GM19023 (cell line): ENCODE data around the gene GFRA4.

Experiments used
- ATAC-seq: cut with Tn5 transposase; IDR thresholded peaks from one replicate; pipeline ENCODE4 v1.9.1; 2021; ENCODE audit warnings: mild to moderate bottlenecking, moderate library complexity; ENCODE audit not compliant: unreplicated experiment

The GFRA4 gene

DNA sequence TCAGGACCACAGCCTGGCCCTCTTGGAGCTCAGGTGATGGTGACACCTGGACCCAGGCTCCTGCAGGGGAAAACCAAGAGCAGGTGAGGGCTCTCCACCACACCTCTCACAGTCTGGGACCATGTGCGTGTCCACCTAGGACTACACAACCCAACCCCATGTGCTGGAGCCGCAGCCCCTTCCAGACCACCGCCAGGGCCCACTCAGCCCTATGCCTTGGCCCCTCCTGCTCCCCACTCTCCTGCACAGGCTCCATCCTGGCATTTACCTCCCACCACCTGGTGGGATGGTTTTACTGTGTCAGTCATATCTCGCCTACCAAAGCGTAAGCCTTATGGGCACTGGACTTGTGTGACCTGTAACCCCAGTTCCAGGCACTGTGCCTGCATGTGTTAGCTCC lies 31.7 kb upstream of the GFRA4 start:
- no peak for ATAC-seq

DNA sequence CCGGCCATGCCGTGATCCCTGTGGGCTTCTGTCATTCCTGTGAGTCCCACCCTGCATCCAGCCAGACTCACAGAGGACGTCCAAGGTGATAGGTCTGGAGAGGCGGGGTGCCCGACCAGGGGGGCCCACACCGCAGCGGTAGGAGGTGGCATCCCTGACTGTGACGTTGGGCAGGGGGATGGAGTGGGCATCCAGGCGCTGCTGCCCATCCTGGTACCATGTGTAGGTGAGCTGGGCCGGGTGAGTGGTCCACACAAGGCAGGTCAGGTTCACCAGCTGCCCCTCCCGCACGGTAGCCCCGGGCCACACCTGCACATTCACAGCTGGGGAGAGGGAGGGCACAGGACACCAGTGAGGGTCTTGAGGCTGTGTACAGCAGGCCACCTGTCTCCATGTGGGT lies 30.2 kb upstream of the GFRA4 start:
- ATAC-seq = no peak

DNA sequence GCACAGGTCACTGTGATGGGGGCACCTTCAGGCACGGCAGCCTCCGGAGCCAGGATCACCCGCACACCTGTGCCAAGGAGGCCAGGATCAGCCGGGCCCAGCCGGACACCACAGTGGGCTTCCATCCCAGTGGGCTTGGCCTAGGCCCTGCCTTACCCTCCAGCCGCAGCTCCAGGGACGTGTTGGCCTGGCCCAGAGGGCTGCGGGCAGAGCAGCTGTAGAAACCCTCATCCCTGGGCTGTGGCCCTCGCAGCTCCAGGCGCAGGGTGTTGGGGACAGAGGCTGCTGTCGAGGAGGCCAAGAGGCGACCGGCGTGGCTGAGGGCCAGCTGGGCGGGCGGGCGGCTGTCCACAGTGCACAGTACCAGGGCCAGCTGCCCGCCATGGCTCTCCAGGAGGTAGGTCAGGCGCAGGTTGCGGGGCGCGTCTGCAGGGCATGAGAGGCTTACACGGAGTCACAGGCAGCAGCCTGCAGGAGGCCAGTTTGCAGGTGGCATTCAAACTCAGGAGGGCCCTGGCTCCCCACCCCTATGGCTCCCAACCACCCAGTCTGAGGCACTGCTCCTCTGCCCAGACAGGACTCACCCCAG lies 29.6 kb upstream of the GFRA4 start:
- no peak for ATAC-seq

DNA sequence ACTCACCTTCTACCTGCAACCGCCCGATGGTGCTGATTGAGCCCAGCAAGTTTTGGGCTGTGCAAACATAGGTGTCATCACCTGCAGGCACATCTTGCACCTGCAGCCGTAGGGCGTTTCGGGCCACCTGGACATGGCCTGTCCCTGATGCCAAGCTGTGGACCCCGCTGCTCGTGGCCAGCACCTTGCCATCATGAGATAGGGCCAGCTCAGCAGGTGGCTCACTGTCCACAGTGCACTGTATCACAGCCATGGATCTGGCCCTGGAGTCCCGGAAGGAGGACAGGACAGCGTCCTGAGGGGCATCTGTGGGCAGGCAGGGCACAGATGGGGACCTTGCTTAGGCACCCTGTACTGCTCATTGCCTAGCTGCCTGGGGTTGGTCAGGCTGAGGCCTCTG lies 28.7 kb upstream of the GFRA4 start:
- ATAC-seq = no peak

DNA sequence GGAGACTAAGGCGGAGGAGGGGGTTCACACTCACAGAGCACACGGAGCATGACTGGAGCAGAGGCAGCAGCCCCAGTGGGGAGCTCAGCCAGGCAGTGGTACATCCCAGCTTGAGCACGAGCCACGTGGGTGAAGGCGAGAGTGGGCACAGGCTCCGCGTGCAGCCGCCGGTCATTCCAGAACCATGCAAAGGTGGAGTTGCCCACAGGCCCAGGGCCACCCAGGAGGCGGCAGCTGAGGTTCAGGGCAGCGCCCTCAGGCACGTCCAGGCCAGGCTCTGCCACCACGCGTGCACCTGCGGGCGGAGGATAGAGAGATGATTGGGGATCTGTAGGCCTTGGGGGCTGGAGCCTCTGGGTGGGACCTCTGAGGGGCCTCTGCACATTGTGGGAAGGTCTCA lies 28.1 kb upstream of the GFRA4 start:
- ATAC-seq = no peak

DNA sequence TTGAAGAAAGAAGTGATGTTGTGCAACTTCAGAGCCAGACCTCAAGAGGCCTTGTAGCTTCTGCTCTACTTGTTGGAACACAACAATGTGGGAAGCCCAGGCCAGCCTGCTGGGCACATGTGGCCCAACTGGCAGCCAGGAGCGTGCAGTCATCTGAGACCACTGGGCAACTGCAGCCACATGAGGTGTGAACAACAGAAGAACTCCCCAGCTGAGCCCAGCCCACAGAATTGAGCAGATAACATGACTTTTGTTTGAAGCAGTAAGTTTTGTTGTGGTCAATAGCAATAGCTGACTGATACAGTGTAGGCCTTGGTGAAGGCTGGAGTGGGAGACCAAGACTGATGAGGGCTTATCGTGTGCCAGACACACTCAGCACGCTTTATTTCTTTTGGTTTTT lies 27.2 kb upstream of the GFRA4 start:
- no peak for ATAC-seq

DNA sequence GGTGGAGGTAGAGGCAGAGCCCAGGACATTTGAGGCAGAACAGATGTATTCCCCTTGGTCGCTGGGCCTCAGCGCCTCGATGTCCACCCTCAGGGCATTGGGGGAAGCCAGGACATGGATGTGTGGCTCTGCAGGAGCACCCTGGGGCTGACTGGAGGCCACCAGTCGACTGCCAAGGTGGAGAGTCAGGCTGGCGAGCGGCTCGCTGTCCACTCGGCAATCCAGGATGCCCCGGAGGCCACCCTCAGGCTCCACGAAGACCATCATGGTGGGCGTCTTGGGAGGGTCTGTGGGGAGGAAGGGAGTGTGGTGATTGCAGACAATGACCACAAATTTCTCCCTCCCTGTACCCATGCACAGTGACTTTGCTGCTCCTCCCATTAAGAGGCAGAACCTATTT lies 26.8 kb upstream of the GFRA4 start:
- ATAC-seq = no peak

DNA sequence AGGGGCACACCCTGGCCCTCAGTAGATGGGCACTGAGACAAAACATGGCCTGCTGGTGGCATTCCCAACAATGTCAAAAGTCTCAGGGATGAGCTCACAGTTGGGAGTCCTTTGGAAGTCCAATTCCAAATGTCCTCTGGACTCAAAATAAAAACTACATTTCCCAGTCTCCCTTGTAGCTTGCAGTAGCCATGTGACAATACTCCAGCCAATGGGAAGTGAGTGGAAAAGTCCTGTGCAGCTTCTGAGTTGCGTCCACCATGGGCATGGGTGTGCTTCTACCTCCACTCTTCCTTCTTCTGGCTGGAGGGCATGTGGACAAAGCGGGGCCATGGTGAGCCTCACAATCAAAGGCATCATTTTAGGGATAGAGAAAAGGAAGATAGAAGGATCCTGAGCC lies 24.5 kb upstream of the GFRA4 start:
- ATAC-seq = no peak

DNA sequence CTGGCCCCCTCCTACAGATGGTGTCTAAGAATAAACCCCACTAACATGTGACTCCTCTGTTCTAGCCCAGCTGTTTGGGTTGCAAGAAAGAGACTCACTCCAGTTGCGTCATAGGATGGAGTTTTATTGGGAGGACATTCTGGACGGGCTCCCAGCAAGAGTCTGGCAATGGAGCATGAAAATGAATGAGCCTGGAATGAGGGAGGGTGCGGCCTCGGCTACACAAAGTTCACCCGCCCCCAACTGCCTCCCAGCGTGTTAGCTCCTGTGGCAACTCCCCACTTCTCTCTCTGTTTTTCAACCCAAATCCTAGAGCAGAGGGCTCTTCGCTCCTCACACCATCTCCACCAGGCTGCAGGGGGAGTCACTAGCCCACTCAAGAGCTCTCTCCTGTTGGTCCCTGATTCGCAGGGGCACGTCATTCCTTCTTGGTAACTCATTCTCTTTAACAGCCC lies 23.7 kb upstream of the GFRA4 start:
- no peak for ATAC-seq

DNA sequence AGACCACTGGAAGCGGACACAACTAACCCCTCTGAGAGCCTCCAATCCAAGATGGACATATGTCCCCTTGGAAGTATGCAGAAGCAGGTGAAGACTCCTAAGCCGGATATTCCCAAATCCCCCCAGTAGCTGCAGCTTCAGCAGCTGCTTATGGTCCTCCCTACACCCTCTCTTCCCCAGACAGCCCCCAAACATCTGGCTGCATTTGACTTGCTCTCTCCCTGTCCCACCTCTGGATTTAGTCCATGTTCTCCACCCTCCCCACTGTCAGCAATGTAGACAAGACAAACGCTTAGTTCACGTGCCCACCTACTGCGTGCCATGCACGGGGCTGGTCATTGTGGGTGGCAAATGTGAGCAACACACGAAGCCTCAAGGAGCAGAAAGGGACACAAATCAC lies 23.2 kb upstream of the GFRA4 start:
- no peak for ATAC-seq

DNA sequence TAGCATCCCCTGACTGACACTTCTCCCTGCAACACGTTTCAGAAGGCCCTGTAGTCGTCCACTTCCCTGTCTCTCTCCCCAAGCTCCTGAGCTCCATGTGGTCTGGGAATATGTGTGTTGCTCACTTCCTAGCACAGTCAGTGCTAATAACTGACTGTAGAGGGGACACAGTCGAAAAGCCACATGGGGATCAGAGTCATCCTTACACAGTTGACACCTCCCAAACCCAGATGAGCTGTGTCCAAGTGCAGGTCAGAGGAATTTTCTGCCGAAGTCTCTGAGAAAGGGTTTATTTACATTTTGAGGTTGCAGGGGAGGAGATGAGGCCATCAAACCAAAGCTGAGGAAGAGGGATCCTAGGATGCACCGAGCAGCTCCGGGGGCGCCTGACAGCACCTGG lies 22.1 kb upstream of the GFRA4 start:
- no peak for ATAC-seq

DNA sequence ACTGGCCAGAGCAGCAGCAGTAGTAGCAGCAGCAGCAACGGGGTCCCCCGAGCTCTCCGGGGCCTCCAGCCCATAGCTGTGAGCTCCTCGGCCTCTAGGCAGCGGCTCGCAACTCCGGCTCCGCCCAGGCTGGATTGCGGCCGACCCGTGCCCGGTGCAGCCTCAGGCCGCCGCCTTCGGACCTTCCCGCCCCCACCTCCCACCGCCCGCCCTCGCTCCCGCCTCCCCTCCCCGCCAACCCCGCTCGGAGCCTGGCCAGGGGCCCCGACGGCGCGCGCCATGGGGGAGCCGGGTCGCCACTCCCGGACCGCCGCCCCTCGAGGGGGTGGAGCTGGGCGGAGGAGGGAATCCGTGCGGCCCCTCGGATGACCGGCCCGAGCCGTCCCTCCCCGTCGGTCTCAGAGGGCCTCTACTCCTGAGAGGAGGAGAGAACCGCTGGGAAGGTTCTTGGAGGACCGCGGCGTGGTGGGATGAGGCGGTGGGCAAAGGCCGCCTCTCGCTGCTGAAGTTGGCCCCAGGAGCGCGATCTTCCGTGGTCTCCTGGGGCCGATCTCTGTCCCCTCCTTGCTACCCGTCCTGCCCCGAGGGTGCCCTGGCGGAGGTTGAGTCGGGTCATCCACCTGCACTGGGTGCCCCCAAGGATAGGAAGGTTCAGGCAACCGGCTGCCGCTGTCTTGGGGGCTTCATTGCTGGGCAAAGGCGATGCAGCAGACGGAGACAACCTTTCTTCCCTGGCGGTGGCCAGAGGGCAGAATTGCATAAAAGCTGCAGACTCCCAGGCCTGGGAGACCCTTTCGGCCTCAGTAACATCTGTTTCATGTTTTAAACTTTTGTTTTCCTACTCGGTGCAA lies 19.0 kb upstream of the GFRA4 start, which contains the start of gene ADAM33:
Gene ADAM33, minus strand, starts transcription at position 80 of the 851 bp plus-strand sequence. Its CDS starts 6 bp downstream, at position 74.
- no peak for ATAC-seq

DNA sequence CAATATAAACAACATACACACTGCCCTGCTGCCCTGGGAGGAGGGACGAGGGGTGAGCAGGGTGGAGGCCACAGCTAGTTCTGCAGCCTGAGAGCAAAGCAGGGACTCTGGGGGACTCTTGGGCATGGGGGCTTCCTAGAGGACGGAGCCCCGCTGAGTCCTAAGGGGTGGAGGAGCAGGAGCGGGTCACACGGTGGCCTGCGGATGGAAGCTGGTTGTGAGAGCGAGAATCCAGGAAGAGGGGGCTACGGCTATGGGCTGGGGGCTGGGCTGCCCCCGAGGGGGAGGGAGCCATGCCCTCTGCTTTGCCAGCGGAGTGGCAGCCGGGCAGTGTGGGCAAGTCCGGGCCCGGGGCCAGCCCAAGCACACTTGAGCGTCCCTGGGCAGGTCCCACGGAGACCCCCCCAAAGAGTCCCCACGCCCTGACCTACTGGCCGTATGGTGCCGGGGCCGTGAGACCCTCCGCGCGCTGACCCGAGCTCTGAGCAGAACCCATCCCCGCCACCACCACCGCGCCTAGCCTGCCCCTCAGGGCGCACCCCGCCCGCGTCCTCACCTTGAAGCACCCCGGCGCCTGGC lies 18.2 kb upstream of the GFRA4 start:
- no peak for ATAC-seq

DNA sequence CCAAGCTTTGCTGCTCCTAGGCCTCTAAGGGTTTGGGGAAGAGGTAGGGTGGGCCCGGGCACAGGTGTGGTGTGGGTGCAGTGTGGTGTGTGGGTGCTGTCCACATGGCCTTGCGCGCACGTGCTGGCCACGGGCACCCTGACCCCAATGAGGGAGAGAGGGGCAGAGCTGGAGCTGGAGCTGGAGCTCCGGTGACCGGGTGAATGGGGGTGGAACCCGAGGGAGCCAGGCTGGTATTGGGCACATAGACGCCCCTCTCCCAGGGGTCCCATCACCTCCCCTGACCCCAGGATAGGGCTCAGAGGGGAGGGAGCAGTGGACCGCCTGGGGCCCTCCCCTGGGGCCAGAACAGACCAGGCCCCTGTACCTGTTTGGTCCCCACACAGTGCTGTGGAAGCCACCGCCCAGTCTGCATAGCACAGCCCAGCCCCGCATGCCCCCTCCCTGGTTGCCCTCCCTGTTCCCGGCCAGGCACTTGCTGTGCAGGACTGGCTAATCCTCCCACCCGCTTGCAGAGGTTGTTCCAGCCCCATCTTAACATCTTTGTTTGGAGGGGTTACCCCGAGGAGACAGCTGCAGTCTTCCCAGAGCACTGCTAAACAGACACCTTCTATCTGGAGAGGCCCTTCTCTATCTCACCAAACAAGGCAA lies 17.6 kb upstream of the GFRA4 start:
- no peak for ATAC-seq

DNA sequence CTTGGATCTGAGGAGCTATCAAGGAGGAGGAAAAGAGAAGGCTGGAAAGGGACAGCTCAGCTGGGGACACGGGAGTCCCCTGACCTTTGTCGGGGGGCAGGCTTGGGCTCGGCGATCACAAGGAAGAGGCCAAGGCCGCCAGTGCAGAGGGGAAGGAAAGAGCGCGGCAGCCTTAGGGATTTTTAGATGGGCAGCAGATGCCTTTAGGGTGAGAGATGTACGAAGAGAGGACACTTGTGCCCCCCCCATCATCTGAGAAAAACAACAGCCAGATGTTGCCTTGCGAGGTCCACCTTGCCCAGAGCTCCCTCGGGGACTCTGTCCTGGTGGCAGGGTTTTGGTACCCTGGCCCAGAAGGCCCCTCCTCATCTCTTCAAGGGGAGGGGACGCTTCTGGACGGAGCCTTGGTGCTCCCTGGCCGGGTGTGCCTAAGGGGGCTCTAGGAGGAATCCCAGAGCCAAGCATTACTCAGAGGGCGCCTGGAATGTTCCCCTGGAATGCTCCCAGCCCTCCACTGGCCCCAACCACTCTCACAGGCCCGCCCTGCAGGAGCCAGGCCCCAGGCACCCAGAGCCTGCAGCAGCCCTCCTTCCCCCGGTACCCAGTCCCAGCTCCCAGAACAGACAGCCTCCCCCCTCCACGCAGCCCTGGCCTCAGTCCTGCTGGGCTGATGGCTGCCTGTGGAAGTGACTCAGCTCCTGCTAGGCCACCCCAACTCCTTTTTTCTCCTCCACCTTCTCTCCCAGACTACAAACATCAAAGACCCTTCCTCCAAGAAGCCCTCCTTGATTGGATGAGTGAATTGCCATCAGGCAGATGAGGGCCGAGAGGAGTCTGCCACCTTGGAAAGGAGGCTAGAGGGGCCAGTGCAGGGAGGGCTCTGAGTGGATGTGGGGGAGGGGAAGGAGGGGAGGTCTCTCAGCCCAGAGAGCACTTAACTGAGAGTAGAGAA lies 16.8 kb upstream of the GFRA4 start:
- no peak for ATAC-seq

DNA sequence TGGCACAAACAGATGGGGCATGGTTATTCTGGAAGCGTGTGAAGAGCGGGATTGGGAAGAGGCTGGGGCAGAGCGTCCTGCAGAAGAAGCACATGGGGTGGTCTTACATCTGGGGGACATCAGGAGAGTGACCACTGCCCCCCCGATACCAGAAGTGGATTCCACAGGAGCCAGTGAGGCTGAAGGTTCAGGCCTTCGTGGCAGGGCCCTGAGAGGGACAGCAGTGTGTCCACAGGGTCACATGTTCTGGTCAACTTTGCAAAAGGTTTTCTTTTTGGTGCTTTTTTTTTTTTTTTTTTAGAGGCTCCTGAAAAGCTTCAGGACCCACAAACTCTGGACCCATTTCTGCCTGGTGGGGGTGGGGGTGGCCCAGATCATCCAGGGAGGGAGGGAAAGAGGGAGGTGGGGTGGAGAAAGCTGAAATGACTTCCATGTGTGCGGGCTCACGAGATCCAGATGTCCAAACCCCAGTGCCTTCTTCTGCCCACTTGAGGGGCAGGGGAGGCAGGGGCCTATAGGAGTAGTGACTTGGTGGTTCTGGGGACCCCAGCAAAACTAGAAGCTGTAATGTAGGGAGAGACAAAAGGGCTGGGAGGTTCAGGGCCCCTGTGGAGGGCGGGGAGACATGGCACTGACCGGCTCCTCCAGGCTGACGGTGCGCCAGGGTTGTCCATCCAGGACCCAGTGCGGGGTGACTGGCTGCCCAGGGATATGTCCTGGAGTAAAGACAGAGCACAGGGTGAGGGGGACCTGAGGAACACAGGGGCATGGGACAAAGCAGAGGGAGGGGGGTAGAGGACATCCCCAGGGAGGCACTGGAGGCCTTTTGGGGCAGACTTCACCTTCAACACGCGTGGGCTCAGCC lies 15.9 kb upstream of the GFRA4 start:
- ATAC-seq = no peak

DNA sequence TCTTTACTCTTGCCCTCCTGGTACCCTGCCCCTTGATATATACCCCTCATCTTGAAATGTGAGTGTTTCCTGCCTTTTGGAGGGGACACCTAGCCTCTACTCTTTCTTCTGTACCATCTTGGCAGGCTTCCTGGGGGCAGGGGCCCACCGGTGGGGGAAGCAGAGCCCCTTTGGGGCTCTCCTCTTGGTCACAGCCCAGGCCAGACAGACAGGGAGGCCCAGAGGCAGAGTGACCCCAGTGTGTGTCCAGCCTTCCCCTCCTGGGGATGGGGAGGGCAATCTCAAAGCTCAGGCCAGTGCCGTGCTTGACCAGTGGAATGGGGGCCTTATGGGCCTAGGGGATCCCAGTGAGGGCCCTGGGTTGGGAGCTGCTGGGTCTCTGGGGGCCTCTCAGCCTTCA lies 15.0 kb upstream of the GFRA4 start:
- no peak for ATAC-seq

DNA sequence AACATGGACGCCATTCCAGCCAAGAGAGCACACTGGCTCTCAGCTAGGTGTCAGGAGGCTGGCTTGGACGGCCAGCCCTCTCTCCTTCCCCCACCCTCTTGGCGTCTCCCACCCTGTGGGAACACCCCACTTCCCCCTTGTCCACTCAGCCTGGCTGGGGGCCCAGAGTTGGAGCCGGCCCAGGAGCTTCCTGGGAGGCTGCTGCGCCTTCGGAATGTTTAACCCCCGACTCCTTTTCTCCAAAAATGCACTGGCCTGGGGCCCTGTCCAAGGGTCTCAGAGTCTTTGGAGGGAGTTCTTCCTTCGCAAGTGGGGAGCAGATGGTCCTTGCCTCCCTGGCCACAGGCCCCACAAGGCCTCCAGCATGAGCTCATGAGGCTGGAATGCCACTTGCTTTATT lies 14.5 kb upstream of the GFRA4 start:
- ATAC-seq = no peak
